HT-29 (cell line): Measurements from ENCODE around the gene NDUFA11. TPM values are rescaled to one million over a fixed set of nuclear protein-coding genes. Genes with fewer than 3 reads are reported as not detected.

Source experiments
- DNase-seq: peaks from one replicate; pipeline ENCODE4 v3.0.0-alpha.2; 2015; ENCODE audit warnings: low spot score
- total RNA-seq: library from RNA; depleted of rRNA; stranded (reverse); fragments of >200 nt; shearing (Covaris generic); gene quantifications from 2 replicates; pipeline ENCODE4 v1.2.3, GENCODE V29; 2014; rRNA removed

NDUFA11 gene
- total RNA-seq: 265 and 313 TPM in 2 replicates

DNA sequence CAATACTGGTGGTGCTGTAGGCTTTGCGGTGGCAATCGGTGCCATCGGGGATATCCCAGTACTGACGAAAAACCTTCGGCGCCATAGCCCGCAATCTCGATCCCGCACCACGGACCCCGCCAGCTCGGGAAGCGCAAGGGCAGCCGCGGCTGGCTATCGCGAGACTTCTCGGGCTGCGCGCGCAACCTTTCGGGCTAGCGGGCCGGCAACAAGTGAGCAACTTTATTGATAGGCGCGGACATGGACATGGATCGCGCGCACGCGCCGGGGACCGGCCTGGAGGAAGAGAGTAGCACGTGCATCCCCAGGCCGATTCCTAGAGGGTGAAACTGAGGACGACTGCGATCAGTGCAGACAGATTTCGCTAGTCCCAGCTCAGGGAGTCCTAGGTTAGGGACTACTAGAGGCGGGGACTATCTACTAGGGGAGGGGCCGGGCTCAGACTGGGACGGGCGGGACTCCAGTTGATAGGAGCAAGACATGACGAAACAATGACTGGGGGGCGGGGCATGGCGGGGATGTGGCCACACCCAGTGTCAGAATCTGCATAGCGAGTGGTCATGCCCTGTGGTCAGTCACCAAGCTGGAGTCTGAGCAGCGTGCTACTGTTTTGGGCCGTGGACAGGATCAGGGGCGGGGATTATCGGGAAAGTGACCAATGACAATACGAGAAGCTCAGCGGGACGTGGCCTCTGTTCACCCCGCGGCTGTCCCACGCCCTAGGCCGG lies at the start of gene NDUFA11:
Gene NDUFA11, minus strand, starts transcription at position 167 of the 728 bp plus-strand sequence. Its CDS starts 82 bp downstream, at position 85.
- peak; percentile 93 for DNase-seq

GRCh38 chr19:5953030-5953589 lies 49.5 kb upstream of the NDUFA11 start:
- DNase-seq: no peak

DNA sequence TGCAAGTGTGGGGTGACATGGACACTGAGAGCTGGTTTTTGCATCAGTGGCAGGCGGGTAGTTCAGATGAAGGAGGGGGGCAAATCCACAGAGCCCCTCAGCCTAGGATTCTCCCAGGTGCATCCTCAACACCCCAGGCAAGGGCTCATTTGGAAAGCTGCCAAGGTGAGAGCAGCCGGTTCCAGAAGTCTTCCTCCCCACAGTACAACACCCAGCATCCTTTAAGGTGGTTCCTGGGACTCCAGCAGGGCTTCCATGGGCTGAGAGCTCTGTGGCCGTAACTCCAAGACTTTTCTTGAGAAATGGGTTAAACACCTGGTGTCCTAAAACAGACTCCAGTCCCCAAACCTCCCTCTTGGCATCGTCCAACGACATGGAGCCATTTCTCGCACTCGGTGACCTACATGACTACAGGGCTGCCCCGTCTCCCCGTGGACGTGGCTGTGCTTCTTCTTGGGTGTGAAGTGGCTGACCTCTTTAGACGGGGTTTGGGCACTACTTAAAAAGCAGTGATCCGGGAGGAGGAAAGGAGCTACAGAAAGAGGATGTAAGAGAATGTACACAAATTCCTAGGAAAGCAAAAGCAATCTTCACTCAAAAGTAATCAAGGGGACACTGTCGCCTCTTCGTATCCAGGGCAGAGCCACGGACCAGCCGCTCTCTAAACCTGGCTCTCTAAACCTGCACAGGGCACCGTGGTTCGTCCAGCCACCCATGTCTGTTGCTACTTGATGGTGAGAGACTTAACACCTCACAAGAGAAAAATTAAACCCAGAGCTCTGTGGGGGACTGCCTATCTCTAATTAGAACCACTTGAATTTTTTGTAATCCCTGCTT lies 48.8 kb upstream of the NDUFA11 start:
- DNase-seq: no peak

DNA sequence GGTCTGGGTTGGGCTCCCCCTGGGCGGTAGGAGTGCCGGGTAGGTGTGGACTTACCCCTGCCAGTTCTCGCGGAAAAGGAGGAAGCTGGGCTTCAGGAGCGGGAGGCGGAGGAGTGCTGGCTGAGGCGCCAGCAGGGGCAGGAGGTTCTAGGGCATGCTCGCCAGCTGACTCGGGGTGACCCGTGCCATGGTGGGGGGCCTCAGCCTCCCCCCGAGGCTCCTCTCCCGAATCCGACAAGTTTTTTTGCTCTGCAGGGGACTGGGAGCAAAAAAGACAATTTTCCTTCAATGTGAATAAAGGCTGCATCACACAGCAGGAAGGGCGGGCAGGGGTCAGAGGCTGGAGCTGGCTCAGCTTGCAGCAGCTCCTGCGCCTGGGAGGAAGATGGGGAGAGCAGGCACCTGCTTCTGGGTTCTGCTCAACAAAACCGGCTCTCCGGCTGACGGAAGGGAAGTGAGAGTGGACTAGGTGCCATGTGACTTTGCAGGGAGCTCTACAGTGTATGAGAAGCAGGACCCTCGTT lies 47.8 kb upstream of the NDUFA11 start:
- no peak for DNase-seq

GRCh38 chr19:5950741-5951140 lies 47.2 kb upstream of the NDUFA11 start:
- no peak for DNase-seq

DNA sequence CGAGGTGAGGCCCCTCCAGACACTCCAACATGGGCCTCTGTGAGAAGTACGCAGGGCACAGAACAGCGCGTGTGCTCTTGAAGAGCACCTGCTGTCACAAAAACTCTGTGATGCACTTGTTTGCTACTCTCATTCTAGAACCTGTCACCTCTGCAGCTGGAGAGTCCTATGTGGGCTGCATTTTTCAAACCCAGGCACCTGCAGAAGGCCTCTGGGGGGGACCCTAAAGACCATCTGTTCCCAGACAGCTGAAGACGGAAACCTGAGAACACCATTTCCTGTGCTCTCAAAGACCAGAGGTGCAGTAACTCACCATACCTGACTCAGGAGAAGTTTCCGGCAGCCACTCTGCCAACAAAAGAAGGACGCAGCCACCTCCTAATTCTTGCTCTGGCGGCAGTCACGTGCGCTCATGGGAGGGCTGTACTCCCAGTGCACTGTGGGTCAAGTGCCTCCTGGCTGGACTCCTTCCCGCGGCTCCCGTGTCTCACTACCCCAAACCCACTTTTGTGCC lies 46.3 kb upstream of the NDUFA11 start:
- DNase-seq: no peak

GRCh38 chr19:5948752-5949564 lies 45.4 kb upstream of the NDUFA11 start:
- no peak for DNase-seq

DNA sequence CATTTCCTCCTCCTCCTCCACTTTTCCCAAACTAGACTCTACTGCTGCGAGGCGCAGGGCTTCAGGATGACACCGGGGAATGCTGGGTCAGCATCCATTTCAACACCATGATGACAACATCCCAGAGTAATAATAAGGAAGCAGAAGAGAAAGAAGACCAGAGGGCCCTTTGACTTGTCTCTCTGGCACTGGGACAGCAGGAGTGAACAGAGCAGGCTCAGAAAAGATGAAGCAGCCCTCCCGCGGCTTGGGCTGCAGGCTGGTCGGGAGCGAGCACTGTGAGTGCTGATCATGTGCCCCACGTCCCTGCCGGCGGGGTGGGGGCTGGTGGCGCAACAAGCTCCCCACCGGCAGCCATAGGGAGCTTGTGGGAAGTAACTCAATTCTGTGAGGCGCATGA lies 43.8 kb upstream of the NDUFA11 start:
- no peak for DNase-seq

DNA sequence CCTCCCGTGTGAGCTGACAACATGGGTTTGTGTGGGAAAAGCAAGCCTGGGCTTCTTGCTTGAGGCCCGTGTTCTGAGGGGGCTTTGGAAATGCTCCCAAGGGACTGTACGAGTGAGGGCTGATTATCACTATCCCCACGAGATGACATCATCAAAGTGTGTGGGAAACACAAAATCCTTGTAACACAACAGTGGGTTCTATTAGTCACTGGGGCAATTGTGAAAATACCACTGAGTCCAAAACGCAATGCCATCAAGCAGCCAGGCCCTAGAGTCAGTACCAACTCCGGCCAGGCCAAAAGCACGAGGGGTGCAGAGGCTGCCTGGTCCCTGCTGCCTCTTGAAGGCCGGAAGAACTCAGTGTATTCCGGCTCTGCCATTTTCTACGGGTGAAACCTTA lies 40.0 kb upstream of the NDUFA11 start:
- no peak for DNase-seq

DNA sequence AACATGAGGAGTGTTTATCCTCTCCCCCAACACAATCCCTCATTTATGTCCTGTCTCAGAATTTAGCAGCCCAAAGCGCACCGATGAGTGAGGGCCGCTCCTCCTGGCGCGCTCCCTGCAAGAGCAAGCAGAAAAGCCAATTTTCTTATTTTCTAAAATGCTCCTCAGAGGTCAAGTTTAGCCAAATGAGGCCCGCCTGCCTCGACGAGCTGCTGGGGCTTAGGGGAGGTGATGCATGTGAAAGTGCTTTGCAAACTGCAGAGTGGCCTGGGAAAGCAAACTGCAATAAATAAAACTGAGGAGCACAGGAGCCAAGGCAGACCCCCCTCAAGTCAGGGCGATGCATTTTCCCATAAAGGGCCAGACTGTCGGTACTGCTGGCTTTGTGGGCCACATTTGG lies 39.5 kb upstream of the NDUFA11 start:
- DNase-seq: no peak

DNA sequence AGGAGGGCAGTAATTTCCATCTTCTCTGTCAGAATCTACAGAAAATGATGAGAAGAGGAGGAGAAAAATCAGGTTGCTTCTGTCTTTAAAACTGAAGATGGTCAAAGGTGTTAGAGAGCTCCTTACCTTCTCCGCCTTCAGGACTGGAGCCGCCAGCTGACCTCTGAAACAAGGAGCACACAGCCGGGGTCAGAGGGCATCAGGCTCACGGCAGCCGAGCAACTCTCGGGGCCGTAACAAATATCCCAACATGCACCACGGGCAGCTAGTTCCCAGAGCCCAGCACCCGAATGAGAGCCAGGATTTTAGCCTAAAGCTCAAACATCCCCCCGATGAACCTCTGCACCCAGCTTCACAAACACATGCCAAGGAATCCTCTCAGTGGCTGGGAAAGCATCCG lies 38.1 kb upstream of the NDUFA11 start:
- no peak for DNase-seq

GRCh38 chr19:5940260-5941208 lies 36.9 kb upstream of the NDUFA11 start:
- DNase-seq: no peak

DNA sequence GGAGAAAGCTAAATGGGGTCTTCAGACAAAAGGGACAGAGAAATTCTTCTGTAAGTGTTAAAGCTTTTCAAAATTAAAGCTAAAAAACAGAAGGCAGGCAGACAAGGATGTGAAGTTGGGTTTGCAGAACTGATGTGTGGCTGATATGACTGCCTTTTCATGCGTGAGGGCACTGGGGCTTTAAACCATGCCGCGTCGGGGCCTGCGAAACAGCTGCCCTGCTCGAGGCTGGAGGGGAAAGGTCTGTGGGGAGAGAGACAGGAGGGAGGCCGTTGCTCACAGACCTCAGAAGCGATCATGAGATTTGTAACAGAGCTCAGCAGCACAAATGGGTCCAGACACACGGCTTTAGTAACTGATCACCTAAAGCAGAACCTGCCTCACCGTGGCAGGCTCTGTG lies 34.0 kb upstream of the NDUFA11 start:
- DNase-seq: no peak

- DNase-seq: no peak
Measured at GRCh38 chr19:5936292-5936592, 32.7 kb upstream of the NDUFA11 start.

DNA sequence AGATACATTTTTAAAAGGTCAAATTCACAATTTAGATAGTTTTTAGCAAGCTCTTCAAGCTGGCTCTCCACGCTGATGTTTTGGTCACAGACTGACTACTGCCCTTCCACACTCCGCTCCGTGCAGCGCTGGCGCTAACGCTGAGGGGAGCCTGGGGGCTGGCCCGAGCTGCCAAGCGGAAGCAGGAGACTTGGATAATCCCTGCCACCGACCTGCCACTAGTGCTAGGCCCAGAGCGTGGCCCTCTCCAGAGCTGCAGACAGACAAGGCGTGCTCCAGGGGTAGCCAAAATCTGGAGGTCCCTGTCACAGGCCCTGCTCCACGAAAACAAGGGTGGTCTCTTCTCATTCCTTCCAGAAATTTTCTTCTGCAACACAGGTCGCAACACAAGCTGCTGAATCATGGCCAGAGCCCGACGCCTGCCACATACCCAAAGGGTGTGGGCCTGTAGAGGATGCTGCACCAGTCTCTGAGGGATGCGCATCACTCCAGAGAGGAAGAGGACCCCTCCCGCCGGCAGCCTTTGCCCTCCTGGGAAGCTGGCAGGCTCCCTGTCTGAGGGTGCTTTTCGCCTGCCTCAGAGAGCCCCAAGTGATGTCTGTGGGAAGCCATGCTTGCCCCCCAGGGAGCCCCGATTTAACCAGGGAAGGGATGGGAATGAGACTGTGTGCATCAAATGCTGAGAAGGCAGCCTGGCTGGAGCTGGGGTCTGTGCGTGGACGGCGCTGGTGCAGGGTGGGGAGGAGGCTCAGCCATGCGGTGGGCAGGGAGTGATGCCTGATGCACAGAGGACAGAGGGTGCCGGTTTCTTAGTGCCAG lies 32.1 kb upstream of the NDUFA11 start:
- no peak for DNase-seq

GRCh38 chr19:5934774-5935472 lies 31.3 kb upstream of the NDUFA11 start:
- no peak for DNase-seq

- no peak for DNase-seq
Measured at GRCh38 chr19:5934069-5934401, 30.4 kb upstream of the NDUFA11 start.

DNA sequence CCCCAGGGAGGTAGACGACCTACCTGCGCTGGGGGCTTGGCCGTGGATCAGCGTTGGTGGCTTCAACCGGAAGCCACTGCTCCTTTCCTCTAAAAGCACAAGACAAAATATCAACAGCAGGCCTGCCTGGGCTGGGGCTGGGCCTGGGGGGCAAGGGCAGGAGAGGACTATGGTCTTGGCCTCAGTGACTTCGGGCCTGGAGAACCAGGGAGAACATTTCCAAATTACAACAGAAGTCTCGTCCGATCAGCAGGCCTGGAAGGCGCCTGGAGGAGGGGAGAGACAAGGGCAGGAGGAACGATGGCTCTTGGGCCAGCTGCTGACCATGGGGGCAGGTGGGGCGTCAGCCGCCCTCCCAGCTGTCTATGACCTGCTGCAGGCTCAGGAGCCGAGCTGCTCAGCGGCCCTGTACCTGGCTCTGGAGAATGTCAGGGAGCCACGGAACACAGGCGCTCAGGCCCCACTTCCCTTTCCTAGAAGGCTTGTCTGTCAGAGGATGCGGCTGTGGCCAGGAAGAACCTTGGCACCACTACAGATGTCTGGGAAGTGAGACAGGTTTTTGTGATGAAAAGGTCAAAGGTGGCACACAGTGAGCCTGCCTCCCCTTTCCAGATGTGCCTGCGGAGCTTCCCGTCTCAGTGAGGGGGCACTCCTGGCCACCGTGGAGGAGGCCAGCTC lies 29.9 kb upstream of the NDUFA11 start:
- DNase-seq: no peak
